B cell (primary cell): ENCODE results near the gene CAVIN2. TPM values are rescaled to one million over a fixed set of nuclear protein-coding genes. Genes with fewer than 3 reads are reported as not detected.

ENCODE experiments used
- ATAC-seq: fragments of 200-7000 bp; cut with Tn5 transposase; one replicate; pipeline ENCODE4 v1.10.0; 2021; ENCODE audit warnings: low read depth, mild to moderate bottlenecking, moderate number of reproducible peaks, moderate library complexity
- CTCF ChIA-PET: fragments of 350-600 bp; sonication (Branson Sonifier 250); formaldehyde crosslinking; loops from one replicate; lab custom pipeline; 2021; ENCODE audit warnings: antibody characterized with exemption, inconsistent platforms; lab: Charles Lee
- POLR2A ChIA-PET: fragments of 350-600 bp; sonication (Branson Sonifier 250); formaldehyde crosslinking; loops from one replicate; lab custom pipeline; 2021; ENCODE audit warnings: antibody characterized with exemption; lab: Charles Lee
- DNase-seq: peaks from one replicate; pipeline ENCODE4 v3.0.0; 2013
- H2AFZ ChIP-seq: 2 replicates; pipeline ENCODE4 v1.6.1; 2012; ENCODE audit warnings: mild to moderate bottlenecking, low read depth, low read length; ENCODE audit not compliant: insufficient read depth, poor library complexity, severe bottlenecking
- H3K27ac ChIP-seq, 2 donors: 1 replicate in 1 of 2; 2 replicates in 1 of 2; pipeline ENCODE4 v1.5.1; 2012 to 2013; ENCODE audit warnings: low read length in 2 of 2, mild to moderate bottlenecking in 2 of 2, moderate library complexity in 1 of 2
- H3K27me3 ChIP-seq, 4 experiments: fragments of 200-600 bp in 1 of 4; sonication (generic) in 1 of 4; replicated peaks in 1 of 4; 1 replicate in 2 of 4; 2 replicates in 2 of 4; pipeline versions ENCODE4 v1.6.1 to v1.7.0; 2013 to 2016; ENCODE audit warnings: low read length in 3 of 4, mild to moderate bottlenecking in 2 of 4, mixed read lengths in 1 of 4, moderate library complexity in 1 of 4; ENCODE audit not compliant: insufficient read depth in 4 of 4, control insufficient read depth in 3 of 4; ENCODE audit errors: control extremely low read depth in 1 of 4
- H3K36me3 ChIP-seq, 2 experiments: replicated peaks in 1 of 2; 1 replicate in 1 of 2; 2 replicates in 1 of 2; pipeline versions ENCODE4 v1.6.1 to v1.7.1; 2013; ENCODE audit warnings: low read length in 1 of 2; ENCODE audit not compliant: insufficient read depth in 2 of 2, control insufficient read depth in 1 of 2; ENCODE audit errors: control extremely low read depth in 1 of 2, extremely low read depth in 1 of 2
- H3K4me1 ChIP-seq, 2 donors: fragments of 200-600 bp in 1 of 2; sonication (generic) in 1 of 2; 1 replicate in 1 of 2; 2 replicates in 1 of 2; pipeline versions ENCODE4 v1.5.1 to v1.6.1; 2013 to 2017; ENCODE audit warnings: low read length in 2 of 2; ENCODE audit not compliant: control insufficient read depth in 2 of 2, insufficient read depth in 2 of 2
- H3K4me2 ChIP-seq: replicated peaks from 2 replicates; pipeline ENCODE3; 2012; ENCODE audit warnings: mild to moderate bottlenecking, low read depth, low read length; ENCODE audit not compliant: poor library complexity, severe bottlenecking
- H3K4me3 ChIP-seq, 5 experiments: fragments of 200-600 bp in 1 of 5; sonication (generic) in 1 of 5; 1 replicate in 3 of 5; 2 replicates in 2 of 5; pipeline versions ENCODE4 v1.5.1 to v1.7.0; 2011 to 2016; ENCODE audit warnings: low read length in 4 of 5, mild to moderate bottlenecking in 4 of 5, low read depth in 2 of 5, control low read depth in 1 of 5, moderate library complexity in 1 of 5; ENCODE audit not compliant: insufficient read depth in 1 of 5; ENCODE audit errors: control extremely low read depth in 1 of 5, extremely low read depth in 1 of 5
- H3K79me2 ChIP-seq: fragments of 200-600 bp; sonication (generic); one replicate; pipeline ENCODE4 v1.6.0; 2016; ENCODE audit warnings: low read length; ENCODE audit not compliant: control insufficient read depth, insufficient read depth
- H3K9ac ChIP-seq: fragments of 200-600 bp; sonication (generic); 2 replicates; pipeline ENCODE4 v1.6.1; 2017; ENCODE audit warnings: mild to moderate bottlenecking, low read length, moderate library complexity
- H3K9me3 ChIP-seq, 3 donors: one replicate each; pipeline versions ENCODE4 v1.6.1 to v1.7.1; 2013; ENCODE audit warnings: low read length in 2 of 3; ENCODE audit not compliant: control insufficient read depth in 2 of 3, insufficient read depth in 1 of 3; ENCODE audit errors: control extremely low read depth in 1 of 3
- H4K20me1 ChIP-seq: 2 replicates; pipeline ENCODE4 v1.6.0; 2012; ENCODE audit warnings: mild to moderate bottlenecking, low read length; ENCODE audit not compliant: insufficient read depth, control insufficient read depth, poor library complexity, severe bottlenecking
- H3K27ac Mint-ChIP-seq: one replicate; pipeline ENCODE4 v1.8.0; 2021; ENCODE audit warnings: mixed read lengths
- H3K27me3 Mint-ChIP-seq: one replicate; pipeline ENCODE4 v1.8.0; 2021; ENCODE audit warnings: mixed read lengths
- H3K4me1 Mint-ChIP-seq: one replicate; pipeline ENCODE4 v1.8.0; 2021; ENCODE audit warnings: mixed read lengths
- H3K4me3 Mint-ChIP-seq: one replicate; pipeline ENCODE4 v1.8.0; 2021; ENCODE audit warnings: mixed read lengths
- H3K9me3 Mint-ChIP-seq: one replicate; pipeline ENCODE4 v1.8.0; 2022; ENCODE audit warnings: mixed read lengths; ENCODE audit not compliant: insufficient read depth
- CTCF ChIP-seq: fragments of 200-600 bp; IDR thresholded peaks from one replicate; pipeline ENCODE4 v1.8.0; 2022; ENCODE audit warnings: antibody characterized with exemption, mild to moderate bottlenecking
- EZH2 ChIP-seq: IDR thresholded peaks from 2 replicates; pipeline ENCODE4 v1.6.1; 2012; ENCODE audit warnings: borderline replicate concordance, low read depth, mild to moderate bottlenecking, moderate library complexity, low read length; ENCODE audit not compliant: insufficient read depth, poor library complexity, severe bottlenecking
- WGBS: methylation state at CpG from one replicate; pipeline ENCODE4 v1.1.5; 2013; ENCODE audit warnings: missing lambda C conversion rate; ENCODE audit not compliant: insufficient coverage; 5-methylcytosine and 5-hydroxymethylcytosine counted together
- intact Hi-C: fragments of 100-400 bp; cut with micrococcal nuclease; formaldehyde crosslinking; loops from one replicate; pipeline ENCODE4 v1.10.0; 2022
- polyA minus RNA-seq: library from RNA; depleted of rRNA, polyadenylated mRNA; stranded (reverse); fragments of >200 nt; gene quantifications from 2 replicates; pipeline ENCODE4 v1.2.3, GENCODE V29; 2012
- polyA plus RNA-seq: library from polyadenylated mRNA; depleted of rRNA; stranded (reverse); fragments of >200 nt; gene quantifications from 2 replicates; pipeline ENCODE4 v1.2.3, GENCODE V29; 2012
- total RNA-seq, 2 donors: library from RNA; stranded (reverse); fragments of 120-200 nt in 1 of 2; gene quantifications; 1 replicate in 1 of 2; 2 replicates in 1 of 2; pipeline versions ENCODE4 v1.2.3 to v1.2.4, GENCODE V29; 2013 to 2022

CAVIN2 gene
- total RNA-seq (not detected in 2 replicates), polyA plus RNA-seq (0.15 and 0.92 TPM in 2 replicates), polyA minus RNA-seq (1.2 and 13.5 TPM in 2 replicates)
- 54.0 TPM for total RNA-seq (2013)

- ATAC-seq = no peak
- peak within 1 kb of the TSS; percentile 29 for H2AFZ ChIP-seq
- TF ChIP-seq EZH2 (no peak), CTCF (no peak)
Measured at GRCh38 chr2:191846515-191847476, at the start of gene CAVIN2. Gene CAVIN2, minus strand, starts transcription at chr2:191847088. Its CDS starts 163 bp downstream, at chr2:191846925.

GRCh38 chr2:191895743-191896142 is 48.9 kb upstream of the CAVIN2 start:
- ChIA-PET POLR2A (no interaction called here), CTCF (no interaction called here)
- Histone ChIP-seq H3K27ac (no peak overlapping the region), H3K9ac (no peak overlapping the region), H3K9me3 (peaks cover 0 to 1% (median 0%) of the 10 kb centered on the region in 3 donors), H2AFZ (no peak overlapping the region), H3K36me3 (no peaks in the 10 kb centered on the region), H3K4me2 (no peak overlapping the region), H3K4me3 (no peak overlapping the region), H3K27me3 (no peaks in the 10 kb centered on the region), H3K79me2 (no peaks in the 10 kb centered on the region), H4K20me1 (no peaks in the 10 kb centered on the region), H3K4me1 (no peaks in the 10 kb centered on the region)
- DNase-seq = no peak
- Mint-ChIP-seq H3K27me3 (peaks cover 4% of the 10 kb centered on the region), H3K9me3 (no peaks in the 10 kb centered on the region), H3K4me1 (no peaks in the 10 kb centered on the region), H3K4me3 (no peak overlapping the region), H3K27ac (no peak overlapping the region)
- intact Hi-C loops = no loop called here
- WGBS = 55% methylated on average over 1 of the region's 2 CpGs
- TF ChIP-seq CTCF = no peak
- no peak for TF ChIP-seq EZH2
- ATAC-seq = no peak

More at GRCh38 chr2:191846515-191847476, at the start of gene CAVIN2:
- Histone ChIP-seq H3K9ac (no peak within 1 kb of the TSS), H4K20me1 (no peaks in the 10 kb centered on the region), H3K4me3 (no peak within 1 kb of the TSS), H3K4me2 (no peak within 1 kb of the TSS), H3K36me3 (no peaks in the 10 kb centered on the region), H3K4me1 (peaks cover 0 to 5% of the 10 kb centered on the region in 2 donors), H3K79me2 (no peaks in the 10 kb centered on the region), H3K27me3 (peaks cover 0 to 13% (median 0%) of the 10 kb centered on the region in 4 experiments), H3K27ac (no peak within 1 kb of the TSS), H3K9me3 (no peaks in the 10 kb centered on the region)
- no peak within 1 kb of the TSS for H3K27ac Mint-ChIP-seq
- CTCF ChIA-PET = no interaction called here
- POLR2A ChIA-PET = no interaction called here
- H3K4me3 Mint-ChIP-seq = no peak within 1 kb of the TSS
- WGBS = 5% methylated on average over 29 of the region's 31 CpGs
- intact Hi-C loops = no loop called here
- H3K27me3 Mint-ChIP-seq = peaks cover 47% of the 10 kb centered on the region
- no peaks in the 10 kb centered on the region for H3K9me3 Mint-ChIP-seq
- H3K4me1 Mint-ChIP-seq = peaks cover 3% of the 10 kb centered on the region
- DNase-seq = peak; percentile 4
